Effector memory CD4-positive, alpha-beta T cell (primary cell): ENCODE data around the gene PYGM.
A peak's percentile ranks its signal among the peaks of the same experiment; 100 is the strongest.

Experiments
- DNase-seq, 3 donors: peaks; one replicate each; pipeline ENCODE4 v3.0.0-alpha.2; 2020
- H3K27ac ChIP-seq: 2 replicates; pipeline ENCODE4 v1.7.0; 2013; ENCODE audit warnings: mild to moderate bottlenecking, low read length, moderate library complexity; ENCODE audit not compliant: insufficient read depth, poor library complexity, severe bottlenecking
- H3K27me3 ChIP-seq: replicated peaks from 2 replicates; pipeline ENCODE4 v1.7.0; 2013; ENCODE audit warnings: mild to moderate bottlenecking, low read length; ENCODE audit not compliant: insufficient read depth, control insufficient read depth, poor library complexity, severe bottlenecking
- H3K36me3 ChIP-seq: 2 replicates; pipeline ENCODE4 v1.7.0; 2013; ENCODE audit warnings: mild to moderate bottlenecking, low read length, moderate library complexity; ENCODE audit not compliant: control insufficient read depth, insufficient read depth
- H3K4me1 ChIP-seq: 2 replicates; pipeline ENCODE4 v1.7.0; 2013; ENCODE audit warnings: low read length, mild to moderate bottlenecking; ENCODE audit not compliant: control insufficient read depth, insufficient read depth, poor library complexity, severe bottlenecking
- H3K4me3 ChIP-seq: 2 replicates; pipeline ENCODE4 v1.7.0; 2013; ENCODE audit warnings: low read length, low read depth, mild to moderate bottlenecking; ENCODE audit not compliant: insufficient read depth, poor library complexity, severe bottlenecking
- H3K9me3 ChIP-seq: 2 replicates; pipeline ENCODE4 v1.7.0; 2013; ENCODE audit warnings: mild to moderate bottlenecking, low read length, moderate library complexity; ENCODE audit not compliant: control insufficient read depth

PYGM gene

GRCh38 chr11:64753019-64753379, 6.8 kb downstream of the PYGM start:
- no peaks in the 10 kb centered on the region for H3K4me1 ChIP-seq
- H3K36me3 ChIP-seq = peaks cover 6% of the 10 kb centered on the region
- no peaks in the 10 kb centered on the region for H3K9me3 ChIP-seq
- DNase-seq = no peak
- no peak overlapping the region for H3K4me3 ChIP-seq
- no peak overlapping the region for H3K27ac ChIP-seq
- H3K27me3 ChIP-seq = no peaks in the 10 kb centered on the region

GRCh38 chr11:64752175-64752970, 7.4 kb downstream of the PYGM start:
- Histone ChIP-seq H3K27ac (no peak overlapping the region), H3K27me3 (no peaks in the 10 kb centered on the region), H3K9me3 (no peaks in the 10 kb centered on the region), H3K36me3 (peaks cover 6% of the 10 kb centered on the region), H3K4me3 (no peak overlapping the region), H3K4me1 (no peaks in the 10 kb centered on the region)
- no peak for DNase-seq

GRCh38 chr11:64751580-64751979, 8.2 kb downstream of the PYGM start:
- Histone ChIP-seq H3K27me3 (no peaks in the 10 kb centered on the region), H3K27ac (no peak overlapping the region), H3K4me3 (no peak overlapping the region), H3K36me3 (peaks cover 6% of the 10 kb centered on the region), H3K9me3 (no peaks in the 10 kb centered on the region), H3K4me1 (no peaks in the 10 kb centered on the region)
- no peak for DNase-seq

- Histone ChIP-seq H3K4me1 (peaks cover 4% of the 10 kb centered on the region), H3K4me3 (no peak overlapping the region), H3K9me3 (no peaks in the 10 kb centered on the region), H3K36me3 (peaks cover 6% of the 10 kb centered on the region), H3K27me3 (no peaks in the 10 kb centered on the region), H3K27ac (no peak overlapping the region)
- DNase-seq = no peak
Observed at GRCh38 chr11:64751136-64751535, 8.6 kb downstream of the PYGM start.

- Histone ChIP-seq H3K4me1 (peaks cover 9% of the 10 kb centered on the region), H3K36me3 (peaks cover 6% of the 10 kb centered on the region), H3K27ac (no peak overlapping the region), H3K27me3 (no peaks in the 10 kb centered on the region), H3K9me3 (no peaks in the 10 kb centered on the region), H3K4me3 (no peak overlapping the region)
- DNase-seq = no peak
Observed at GRCh38 chr11:64750361-64751054, 9.3 kb downstream of the PYGM start.

- DNase-seq = no peak
- Histone ChIP-seq H3K4me1 (peaks cover 13% of the 10 kb centered on the region), H3K9me3 (no peaks in the 10 kb centered on the region), H3K27me3 (no peaks in the 10 kb centered on the region), H3K36me3 (peaks cover 3% of the 10 kb centered on the region), H3K4me3 (no peak overlapping the region), H3K27ac (no peak overlapping the region)
Observed at GRCh38 chr11:64747961-64748665, 11.7 kb downstream of the PYGM start.

GRCh38 chr11:64746486-64746885, 13.3 kb downstream of the PYGM start:
- H3K9me3 ChIP-seq = no peaks in the 10 kb centered on the region
- H3K36me3 ChIP-seq = peaks cover 4% of the 10 kb centered on the region
- DNase-seq = no peak
- peak overlapping the region; percentile 98 for H3K27ac ChIP-seq
- no peaks in the 10 kb centered on the region for H3K27me3 ChIP-seq
- no peak overlapping the region for H3K4me3 ChIP-seq
- H3K4me1 ChIP-seq = peaks cover 24% of the 10 kb centered on the region

GRCh38 chr11:64745521-64746328, 14.0 kb downstream of the PYGM start:
- Histone ChIP-seq H3K27me3 (no peaks in the 10 kb centered on the region), H3K36me3 (peaks cover 12% of the 10 kb centered on the region), H3K9me3 (no peaks in the 10 kb centered on the region), H3K4me1 (peaks cover 25% of the 10 kb centered on the region), H3K27ac (peak overlapping the region; percentile 98), H3K4me3 (peak overlapping the region; percentile 76)
- DNase-seq = peak; percentile 68 to 75 (median 73)

GRCh38 chr11:64745189-64745520, 14.6 kb downstream of the PYGM start:
- Histone ChIP-seq H3K9me3 (no peaks in the 10 kb centered on the region), H3K27ac (peak overlapping the region; percentile 98), H3K27me3 (no peaks in the 10 kb centered on the region), H3K4me1 (peaks cover 25% of the 10 kb centered on the region), H3K4me3 (peak overlapping the region; percentile 76), H3K36me3 (peaks cover 18% of the 10 kb centered on the region)
- DNase-seq = peak; percentile 71 to 79 (median 72)
